ENCODE data around the gene KRT14.

DNA sequence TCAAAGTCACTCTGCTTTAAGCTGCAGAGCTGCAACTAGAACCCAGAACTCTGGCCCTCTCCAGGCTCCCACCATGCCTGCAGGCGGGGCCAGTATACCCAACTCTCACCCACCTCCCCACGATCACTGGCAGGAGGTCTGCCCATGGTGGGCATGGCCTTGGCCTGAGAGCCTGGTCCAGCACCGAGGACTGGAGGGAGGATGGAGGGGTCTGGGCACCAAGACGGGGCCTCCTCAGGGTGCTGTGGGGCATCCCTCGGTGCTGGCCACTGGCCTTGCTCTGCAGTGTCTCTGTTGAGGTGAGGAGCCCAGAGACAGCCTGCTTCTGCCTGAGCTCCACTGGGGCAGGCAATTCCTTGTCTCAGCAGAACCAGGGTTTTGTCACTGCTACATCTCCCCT, 27.4 kb upstream of the KRT14 start:
- TF ChIP-seq, protein P1, sequence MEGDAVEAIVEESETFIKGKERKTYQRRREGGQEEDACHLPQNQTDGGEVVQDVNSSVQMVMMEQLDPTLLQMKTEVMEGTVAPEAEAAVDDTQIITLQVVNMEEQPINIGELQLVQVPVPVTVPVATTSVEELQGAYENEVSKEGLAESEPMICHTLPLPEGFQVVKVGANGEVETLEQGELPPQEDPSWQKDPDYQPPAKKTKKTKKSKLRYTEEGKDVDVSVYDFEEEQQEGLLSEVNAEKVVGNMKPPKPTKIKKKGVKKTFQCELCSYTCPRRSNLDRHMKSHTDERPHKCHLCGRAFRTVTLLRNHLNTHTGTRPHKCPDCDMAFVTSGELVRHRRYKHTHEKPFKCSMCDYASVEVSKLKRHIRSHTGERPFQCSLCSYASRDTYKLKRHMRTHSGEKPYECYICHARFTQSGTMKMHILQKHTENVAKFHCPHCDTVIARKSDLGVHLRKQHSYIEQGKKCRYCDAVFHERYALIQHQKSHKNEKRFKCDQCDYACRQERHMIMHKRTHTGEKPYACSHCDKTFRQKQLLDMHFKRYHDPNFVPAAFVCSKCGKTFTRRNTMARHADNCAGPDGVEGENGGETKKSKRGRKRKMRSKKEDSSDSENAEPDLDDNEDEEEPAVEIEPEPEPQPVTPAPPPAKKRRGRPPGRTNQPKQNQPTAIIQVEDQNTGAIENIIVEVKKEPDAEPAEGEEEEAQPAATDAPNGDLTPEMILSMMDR (IDR thresholded peaks at IDR 0.05), result no peak
- no peak for TF ChIP-seq POLR2A (IDR thresholded peaks at IDR 0.05)

Measured in body of pancreas (tissue), 4 donors.